Pancreas (tissue), 10 donors: Measurements from ENCODE around the gene IGLON5. TPM values are rescaled to one million over a fixed set of nuclear protein-coding genes. Genes with fewer than 3 reads are reported as not detected.

ENCODE experiments used
- ATAC-seq, 4 donors: fragments of 200-7000 bp; cut with Tn5 transposase; one replicate each; pipeline versions ENCODE4 v1.8.0 to v1.9.1; 2020; ENCODE audit warnings: mild to moderate bottlenecking in 4 of 4, moderate library complexity in 4 of 4
- DNase-seq, 6 donors: peaks; one replicate each; pipeline ENCODE4 v3.0.0-alpha.2; 2020
- FAIRE-seq: peaks from 2 replicates; lab custom pipeline; 2012; peaks lifted over from hg19 to GRCh38; lab: Jason Lieb, UNC
- H3K27ac ChIP-seq, 4 donors: fragments of 200-600 bp; sonication (generic); 1 replicate in 3 of 4; 2 replicates in 1 of 4; pipeline versions ENCODE4 v1.5.0 to v1.8.0; 2020
- H3K27me3 ChIP-seq, 4 donors: fragments of 200-600 bp; one replicate each; pipeline ENCODE4 v1.8.0; 2021
- H3K36me3 ChIP-seq, 3 donors: fragments of 200-600 bp; sonication (generic) in 1 of 3; one replicate each; pipeline versions ENCODE4 v1.5.0 to v1.8.0; 2020 to 2021
- H3K4me1 ChIP-seq, 3 donors: fragments of 200-600 bp; one replicate each; pipeline ENCODE4 v1.8.0; 2021
- H3K4me3 ChIP-seq, 4 donors: fragments of 200-600 bp; sonication (generic) in 2 of 4; one replicate each; pipeline versions ENCODE4 v1.5.0 to v1.8.0; 2020 to 2021
- H3K9me3 ChIP-seq, 4 donors: fragments of 200-600 bp; one replicate each; pipeline ENCODE4 v1.8.0; 2021
- WGBS, 2 donors: extraction: QIAGEN DNeasy Blood & Tissue Kit; methylation state at CpG; one replicate each; pipeline ENCODE4 v1.1.7; 2013; 5-methylcytosine and 5-hydroxymethylcytosine counted together
- intact Hi-C, 3 donors: fragments of 100-400 bp; cut with DNase I; formaldehyde crosslinking; loops; one replicate each; pipeline versions ENCODE4 v1.11.1 to v1.14.2; 2022
- polyA plus RNA-seq, 2 donors: library from polyadenylated mRNA; stranded (reverse); fragments of 200-250 nt; gene quantifications; one replicate each; pipeline ENCODE4 v1.2.3, GENCODE V29; 2013
- total RNA-seq, 6 donors: library from RNA; stranded (reverse); fragmentation: NEBNext Ultra II Directional in 4 of 6; extraction: Animal tissue kit (Norgen Biotek cat#: 25700) in 4 of 6; gene quantifications; one replicate each; pipeline versions ENCODE4 v1.2.1 to v1.2.4, GENCODE V29; 2021 to 2023
- TF ChIP-seq, protein P1 (sequence below), 4 donors: fragments of 200-600 bp; sonication (generic) in 3 of 4; IDR thresholded peaks; one replicate each; pipeline versions ENCODE4 v1.5.0 to v1.8.0; 2021; ENCODE audit warnings: antibody characterized with exemption in 4 of 4
- donor health status: healthy with polysubstance abuse.
- donor health status: DM: no; HTN: no; CAD: no; lungs with moderate emphysema.
- donor health status: DM: no; HTN: no; CAD: no.
- donor health status: control.
- donor health status: control.
- donor health status: Bipolar disorder and iron deficiency.
- donor health status: DM: yes; HTN: yes; CAD: no.
- donor health status: DM: no; HTN: no; CAD: no.
- donor health status: DM: no; HTN: no; CAD: no.
- donor health status: DM: yes; HTN: yes; CAD: no.

The IGLON5 gene
- total and polyA plus RNA-seq, 8 donors = 0.06 to 0.09 (median 0.07) TPM; not detected in 4

DNA sequence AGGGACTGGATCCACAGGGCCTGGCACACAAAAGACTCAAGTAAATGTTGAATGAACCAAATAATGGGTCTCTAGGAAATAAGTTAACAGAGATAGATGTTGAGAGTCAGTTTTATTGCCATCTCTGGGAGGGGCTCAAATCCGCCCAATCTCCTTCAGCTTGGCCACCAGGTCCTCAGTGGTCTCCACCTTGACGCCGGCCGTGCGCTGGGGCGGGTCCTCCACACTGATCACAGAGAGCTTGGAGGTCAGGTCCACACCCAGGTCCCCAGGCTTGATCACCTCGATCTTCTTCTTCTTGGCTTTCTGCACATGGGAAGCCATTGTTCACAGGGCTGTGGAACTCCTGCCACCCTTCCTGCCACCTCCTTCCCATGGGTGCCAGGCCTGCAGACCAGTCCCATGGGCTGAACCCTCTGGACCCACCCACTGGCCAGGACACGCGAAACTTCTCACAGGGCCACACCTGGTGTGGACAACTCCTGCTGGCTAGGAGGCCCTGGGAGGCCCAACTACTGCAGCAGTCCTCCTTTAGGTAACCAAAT, 33.7 kb downstream of the IGLON5 start:
- intact Hi-C loops = no loop called here
- Histone ChIP-seq H3K4me3 (no peak overlapping the region), H3K9me3 (no peaks in the 10 kb centered on the region), H3K27ac (no peak overlapping the region), H3K27me3 (no peaks in the 10 kb centered on the region), H3K4me1 (no peaks in the 10 kb centered on the region), H3K36me3 (no peaks in the 10 kb centered on the region)
- TF ChIP-seq, protein P1, sequence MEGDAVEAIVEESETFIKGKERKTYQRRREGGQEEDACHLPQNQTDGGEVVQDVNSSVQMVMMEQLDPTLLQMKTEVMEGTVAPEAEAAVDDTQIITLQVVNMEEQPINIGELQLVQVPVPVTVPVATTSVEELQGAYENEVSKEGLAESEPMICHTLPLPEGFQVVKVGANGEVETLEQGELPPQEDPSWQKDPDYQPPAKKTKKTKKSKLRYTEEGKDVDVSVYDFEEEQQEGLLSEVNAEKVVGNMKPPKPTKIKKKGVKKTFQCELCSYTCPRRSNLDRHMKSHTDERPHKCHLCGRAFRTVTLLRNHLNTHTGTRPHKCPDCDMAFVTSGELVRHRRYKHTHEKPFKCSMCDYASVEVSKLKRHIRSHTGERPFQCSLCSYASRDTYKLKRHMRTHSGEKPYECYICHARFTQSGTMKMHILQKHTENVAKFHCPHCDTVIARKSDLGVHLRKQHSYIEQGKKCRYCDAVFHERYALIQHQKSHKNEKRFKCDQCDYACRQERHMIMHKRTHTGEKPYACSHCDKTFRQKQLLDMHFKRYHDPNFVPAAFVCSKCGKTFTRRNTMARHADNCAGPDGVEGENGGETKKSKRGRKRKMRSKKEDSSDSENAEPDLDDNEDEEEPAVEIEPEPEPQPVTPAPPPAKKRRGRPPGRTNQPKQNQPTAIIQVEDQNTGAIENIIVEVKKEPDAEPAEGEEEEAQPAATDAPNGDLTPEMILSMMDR (IDR thresholded peaks at IDR 0.05) = no peak
- WGBS, 2 donors = 95 to 96% methylated on average over 9 of the region's 9 CpGs
- DNase-seq = no peak
- FAIRE-seq = no peak
- no peak for ATAC-seq

DNA sequence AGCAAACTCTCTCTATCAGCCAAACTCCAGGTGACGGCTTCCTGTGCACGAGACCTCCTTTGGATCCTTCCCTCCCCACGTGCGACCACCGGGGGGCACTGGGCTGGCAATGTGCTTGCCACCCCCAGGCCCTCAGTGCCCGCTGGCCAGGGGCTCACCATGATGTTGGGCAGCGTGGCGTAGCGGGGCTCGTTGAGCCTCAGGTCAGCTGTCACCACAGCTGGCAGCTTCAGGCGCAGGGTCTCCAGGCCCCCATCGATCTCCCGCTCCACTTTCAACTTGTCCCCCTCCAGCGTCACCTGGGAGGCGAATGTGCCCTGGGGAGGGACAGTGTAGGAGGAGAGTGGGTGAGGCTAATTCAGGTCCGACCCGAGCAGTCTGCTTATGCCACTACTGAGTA, 35.3 kb downstream of the IGLON5 start:
- Histone ChIP-seq H3K4me3 (no peak overlapping the region), H3K9me3 (no peaks in the 10 kb centered on the region), H3K4me1 (no peaks in the 10 kb centered on the region), H3K27ac (no peak overlapping the region), H3K36me3 (peaks cover 0 to 8% (median 0%) of the 10 kb centered on the region in 3 donors), H3K27me3 (no peaks in the 10 kb centered on the region)
- ATAC-seq (no peak), DNase-seq (no peak), FAIRE-seq (no peak)
- TF ChIP-seq, protein P1 (IDR thresholded peaks at IDR 0.05) = no peak
- WGBS, 2 donors = 86 to 91% methylated on average over 15 to 17 of the region's 17 CpGs
- intact Hi-C loops = no loop called here

DNA sequence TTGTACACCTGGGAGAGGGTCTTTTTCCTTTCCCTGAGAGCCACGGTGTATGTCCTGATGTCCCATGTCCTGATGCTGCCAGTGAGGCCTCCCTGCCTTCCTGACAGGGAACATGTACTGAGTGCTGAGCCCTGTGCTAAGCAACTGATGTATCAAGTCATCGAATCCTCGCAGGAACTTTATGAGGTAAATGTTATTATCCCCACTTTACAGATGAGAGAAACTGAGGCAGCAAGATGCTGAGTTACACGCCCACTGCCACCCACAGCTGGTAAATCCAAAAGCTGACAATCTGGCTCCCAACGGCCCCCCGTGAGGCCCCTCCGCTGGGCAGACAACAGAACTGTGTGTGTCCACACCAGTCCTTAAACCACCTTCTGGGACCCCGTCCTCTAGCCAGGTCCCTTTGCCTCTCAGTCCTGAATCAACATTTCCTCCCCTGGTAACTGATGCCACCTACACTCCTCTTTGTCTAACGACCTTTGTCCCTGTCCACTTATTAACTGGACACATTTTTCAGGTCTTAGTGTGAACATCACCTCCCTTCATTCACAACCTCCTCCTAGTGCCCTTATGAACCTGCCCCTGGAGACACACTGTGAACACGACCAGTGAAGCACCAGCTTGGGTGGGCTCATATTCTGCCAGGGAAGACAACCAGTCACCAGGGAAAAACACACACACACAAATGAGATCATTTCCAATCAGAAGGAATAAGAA, 35.9 kb downstream of the IGLON5 start:
- peaks cover 0 to 9% (median 0%) of the 10 kb centered on the region in 3 donors for H3K36me3 ChIP-seq
- ATAC-seq (no peak), FAIRE-seq (no peak), DNase-seq (no peak)
- H3K27ac ChIP-seq = no peak overlapping the region
- H3K4me3 ChIP-seq = no peak overlapping the region
- no peaks in the 10 kb centered on the region for H3K27me3 ChIP-seq
- intact Hi-C loops = no loop called here
- H3K4me1 ChIP-seq = no peaks in the 10 kb centered on the region
- H3K9me3 ChIP-seq = no peaks in the 10 kb centered on the region
- WGBS, 2 donors = 87 to 89% methylated on average over 10 of the region's 10 CpGs
- TF ChIP-seq, protein P1 (IDR thresholded peaks at IDR 0.05) = no peak

DNA sequence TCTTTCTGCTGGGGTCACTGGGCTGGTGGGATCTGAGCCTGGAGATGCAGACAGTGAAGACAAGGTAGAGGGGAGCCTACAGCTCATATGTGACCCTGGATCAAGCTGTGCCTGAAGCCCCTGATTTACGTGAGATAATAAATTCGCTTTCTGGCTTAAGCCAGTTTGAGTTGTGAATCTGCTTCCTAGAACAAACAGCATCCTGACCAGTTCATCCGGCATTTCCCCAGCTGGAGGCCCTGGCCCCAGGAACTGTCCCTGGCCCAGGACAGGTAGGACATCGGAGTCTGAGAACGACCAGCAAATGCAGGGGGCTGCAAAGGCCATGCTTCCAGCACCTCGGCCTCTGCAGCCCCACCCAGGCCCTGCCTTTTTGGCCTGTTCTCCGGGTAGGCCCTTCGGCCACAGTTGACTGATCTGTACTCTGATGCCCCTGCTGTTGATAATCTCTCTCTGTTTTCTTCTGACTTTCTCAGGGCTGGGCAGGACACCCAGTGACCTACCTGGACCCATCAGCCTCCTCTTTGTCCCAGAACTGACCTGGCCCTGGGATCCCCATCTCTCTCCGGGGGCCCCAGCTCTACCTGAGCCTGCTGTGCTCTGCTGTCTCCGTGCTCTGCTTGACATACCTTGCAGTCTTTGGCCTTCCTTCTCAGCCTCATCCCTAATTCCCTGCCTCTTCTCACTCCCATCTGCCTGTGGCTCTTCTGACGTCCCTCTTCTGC, 40.0 kb downstream of the IGLON5 start:
- no peak overlapping the region for H3K4me3 ChIP-seq
- intact Hi-C loops = no loop called here
- H3K36me3 ChIP-seq = peaks cover 0 to 9% (median 0%) of the 10 kb centered on the region in 3 donors
- 96 to 97% methylated on average over 11 of the region's 11 CpGs for WGBS, 2 donors
- ATAC-seq (no peak), DNase-seq (no peak), FAIRE-seq (no peak)
- H3K4me1 ChIP-seq = no peaks in the 10 kb centered on the region
- TF ChIP-seq, protein P1 (IDR thresholded peaks at IDR 0.05) = no peak
- H3K27me3 ChIP-seq = no peaks in the 10 kb centered on the region
- H3K9me3 ChIP-seq = no peaks in the 10 kb centered on the region
- no peak overlapping the region for H3K27ac ChIP-seq
